Activated CD4-positive, alpha-beta T cell treated with anti-CD3 and anti-CD28 coated beads, Interleukin-2, amount 10 ng/mL, durations not matched to agents 24 days and 14 days (primary cell): ENCODE measurements around the gene SLC22A13. TPM values are rescaled to one million over a fixed set of nuclear protein-coding genes. Genes with fewer than 3 reads are reported as not detected.
"Not testable (repeated sequence)": the region's sequence is repeated elsewhere in the genome, so short reads cannot be mapped to it uniquely, and the experiment has no call there.

ENCODE experiments used
- DNase-seq: peaks from one replicate; pipeline ENCODE4 v3.0.0; 2022
- H3K27ac Mint-ChIP-seq: one replicate; pipeline ENCODE4 v1.8.0; 2022; ENCODE audit warnings: mild to moderate bottlenecking, mixed read lengths
- H3K27me3 Mint-ChIP-seq: one replicate; pipeline ENCODE4 v1.8.0; 2022; ENCODE audit warnings: mixed read lengths
- H3K36me3 Mint-ChIP-seq: one replicate; pipeline ENCODE4 v1.8.0; 2022; ENCODE audit warnings: low read depth, mild to moderate bottlenecking, mixed read lengths
- H3K4me1 Mint-ChIP-seq: one replicate; pipeline ENCODE4 v1.8.0; 2021; ENCODE audit warnings: mixed read lengths
- H3K4me3 Mint-ChIP-seq: one replicate; pipeline ENCODE4 v1.8.0; 2022; ENCODE audit warnings: mild to moderate bottlenecking, moderate library complexity, mixed read lengths
- H3K9me3 Mint-ChIP-seq: one replicate; pipeline ENCODE4 v1.8.0; 2021; ENCODE audit warnings: mixed read lengths
- intact Hi-C: fragments of 100-400 bp; cut with micrococcal nuclease; formaldehyde crosslinking; loops from one replicate; pipeline ENCODE4 v1.15.1; 2023
- total RNA-seq: library from RNA; stranded (reverse); gene quantifications from 2 replicates; pipeline ENCODE4 v1.2.3, GENCODE V29; 2022

SLC22A13 gene
- total RNA-seq, 1 donor from 2014 or later = 0.54 TPM

GRCh38 chr3:38317192-38317759 lies 51.7 kb downstream of the SLC22A13 start:
- intact Hi-C loops = no loop called here
- H3K27me3 Mint-ChIP-seq = peaks cover 2% of the 10 kb centered on the region
- no peak overlapping the region for H3K27ac Mint-ChIP-seq
- no peak overlapping the region for H3K4me3 Mint-ChIP-seq
- H3K36me3 Mint-ChIP-seq = no peaks in the 10 kb centered on the region
- DNase-seq = no peak
- no peaks in the 10 kb centered on the region for H3K4me1 Mint-ChIP-seq
- H3K9me3 Mint-ChIP-seq = no peaks in the 10 kb centered on the region

- H3K4me3 Mint-ChIP-seq = no peak overlapping the region
- peaks cover 6% of the 10 kb centered on the region for H3K27me3 Mint-ChIP-seq
- no peaks in the 10 kb centered on the region for H3K4me1 Mint-ChIP-seq
- H3K36me3 Mint-ChIP-seq = no peaks in the 10 kb centered on the region
- no peaks in the 10 kb centered on the region for H3K9me3 Mint-ChIP-seq
- intact Hi-C loops = no loop called here
- no peak for DNase-seq
- no peak overlapping the region for H3K27ac Mint-ChIP-seq
Measured at GRCh38 chr3:38318766-38319671, 53.4 kb downstream of the SLC22A13 start.

- H3K27ac Mint-ChIP-seq, H3K4me1 Mint-ChIP-seq, H3K36me3 Mint-ChIP-seq, H3K4me3 Mint-ChIP-seq, DNase-seq, H3K9me3 Mint-ChIP-seq, intact Hi-C loops: not testable (repeated sequence)
- peaks cover 11% of the 10 kb centered on the region for H3K27me3 Mint-ChIP-seq
Measured at GRCh38 chr3:38320638-38321037, 55.0 kb downstream of the SLC22A13 start.

- no peaks in the 10 kb centered on the region for H3K4me1 Mint-ChIP-seq
- no peak overlapping the region for H3K4me3 Mint-ChIP-seq
- no peak for DNase-seq
- H3K27ac Mint-ChIP-seq = no peak overlapping the region
- peaks cover 13% of the 10 kb centered on the region for H3K27me3 Mint-ChIP-seq
- no peaks in the 10 kb centered on the region for H3K36me3 Mint-ChIP-seq
- intact Hi-C loops = no loop called here
- H3K9me3 Mint-ChIP-seq = no peaks in the 10 kb centered on the region
Measured at GRCh38 chr3:38323060-38323459, 57.4 kb downstream of the SLC22A13 start.

- no peaks in the 10 kb centered on the region for H3K36me3 Mint-ChIP-seq
- H3K9me3 Mint-ChIP-seq = no peaks in the 10 kb centered on the region
- no peaks in the 10 kb centered on the region for H3K4me1 Mint-ChIP-seq
- no peak overlapping the region for H3K4me3 Mint-ChIP-seq
- DNase-seq = no peak
- H3K27me3 Mint-ChIP-seq = peaks cover 13% of the 10 kb centered on the region
- no peak overlapping the region for H3K27ac Mint-ChIP-seq
- intact Hi-C loops = no loop called here
Measured at GRCh38 chr3:38325256-38325655, 59.6 kb downstream of the SLC22A13 start.

- Mint-ChIP-seq H3K27ac (no peak overlapping the region), H3K27me3 (peaks cover 13% of the 10 kb centered on the region), H3K9me3 (no peaks in the 10 kb centered on the region), H3K4me3 (no peak overlapping the region), H3K4me1 (no peaks in the 10 kb centered on the region), H3K36me3 (no peaks in the 10 kb centered on the region)
- DNase-seq = no peak
- intact Hi-C loops = no loop called here
Measured at GRCh38 chr3:38327335-38328009, 61.9 kb downstream of the SLC22A13 start.

Other genes with a start within 250 kb of the SLC22A13 start
- 4.1 and 4.2 TPM in 2 replicates for gene PLCD1, start 236.2 kb upstream of the SLC22A13 start, total RNA-seq
- 0.17 and 0.54 TPM in 2 replicates for gene DLEC1, start 226.6 kb upstream of the SLC22A13 start, total RNA-seq
- 68.7 and 71.6 TPM in 2 replicates for gene ACAA1, start 128.7 kb upstream of the SLC22A13 start, total RNA-seq
- gene MYD88, start 127.2 kb upstream of the SLC22A13 start, total RNA-seq = 32.0 and 36.9 TPM in 2 replicates
- gene OXSR1, start 100.3 kb upstream of the SLC22A13 start, total RNA-seq = 56.4 and 58.3 TPM in 2 replicates
- gene SLC22A14, start 16.5 kb downstream of the SLC22A13 start, total RNA-seq = not detected in 2 replicates
- gene XYLB, start 81.0 kb downstream of the SLC22A13 start, total RNA-seq = 11.1 and 11.6 TPM in 2 replicates
- 12.2 and 12.6 TPM in 2 replicates for gene ACVR2B, start 188.1 kb downstream of the SLC22A13 start, total RNA-seq
- 18.0 and 20.8 TPM in 2 replicates for gene EXOG, start 230.5 kb downstream of the SLC22A13 start, total RNA-seq